HEK293 (cell line): ENCODE results near the gene ZNF175.

Source experiments
- CTCF ChIA-PET: fragments of 350-600 bp; formaldehyde crosslinking; extraction: SDS; loops from one replicate; lab custom pipeline; 2021; ENCODE audit warnings: antibody characterized with exemption; lab: Yijun Ruan, JAX
- POLR2A ChIA-PET: fragments of 300-600 bp; formaldehyde crosslinking; extraction: SDS; loops from one replicate; lab custom pipeline; 2020; ENCODE audit warnings: antibody characterized with exemption, inconsistent platforms; lab: Yijun Ruan, JAX
- H3K27ac ChIP-seq: fragments of 200-500 bp; sonication (Bioruptor generic); 2 replicates; pipeline ENCODE4 v1.5.1; 2014; ENCODE audit warnings: low read depth, low read length, control low read depth, inconsistent platforms; ENCODE audit errors: extremely low read depth
- H3K36me3 ChIP-seq, 2 experiments: fragments of 200-500 bp in 1 of 2; sonication (Bioruptor generic) in 1 of 2; 1 replicate in 1 of 2; 2 replicates in 1 of 2; pipeline ENCODE4 v1.5.1; 2014 to 2017; ENCODE audit warnings: inconsistent platforms in 2 of 2, low read length in 2 of 2; ENCODE audit not compliant: control insufficient read depth in 2 of 2, insufficient read depth in 1 of 2
- H3K4me1 ChIP-seq: fragments of 200-500 bp; sonication (Bioruptor generic); 2 replicates; pipeline ENCODE4 v1.5.1; 2014; ENCODE audit warnings: mild to moderate bottlenecking, low read length, inconsistent platforms; ENCODE audit not compliant: control insufficient read depth, insufficient read depth
- H3K4me3 ChIP-seq: 2 replicates; pipeline ENCODE4 v1.5.1; 2011; ENCODE audit warnings: low read depth, mild to moderate bottlenecking, control low read depth, low read length, moderate library complexity
- H3K9me3 ChIP-seq: fragments of 200-500 bp; sonication (Bioruptor generic); 2 replicates; pipeline ENCODE4 v1.5.1; 2014; ENCODE audit warnings: low read depth, low read length, inconsistent platforms; ENCODE audit not compliant: control insufficient read depth, insufficient read depth
- EGR2 ChIP-seq: fragments of 450-650 bp; formaldehyde crosslinking; IDR thresholded peaks from 2 replicates; pipeline ENCODE4 v1.5.1; 2016; ENCODE audit warnings: low read depth, missing biosample characterization, missing genetic modification characterization
- GLIS2 ChIP-seq: fragments of 450-650 bp; formaldehyde crosslinking; IDR thresholded peaks from 2 replicates; pipeline ENCODE4 v1.5.1; 2016; ENCODE audit warnings: missing biosample characterization, missing genetic modification characterization
- ZBTB17 ChIP-seq: fragments of 450-650 bp; formaldehyde crosslinking; IDR thresholded peaks from 2 replicates; pipeline ENCODE4 v1.5.1; 2016; ENCODE audit warnings: missing biosample characterization, missing genetic modification characterization
- ZFP69B ChIP-seq: fragments of 450-650 bp; formaldehyde crosslinking; IDR thresholded peaks from 2 replicates; pipeline ENCODE4 v1.5.1; 2016; ENCODE audit warnings: missing biosample characterization, missing genetic modification characterization
- ZNF138 ChIP-seq: fragments of 450-650 bp; formaldehyde crosslinking; IDR thresholded peaks from 2 replicates; pipeline ENCODE4 v1.5.1; 2016; ENCODE audit warnings: missing biosample characterization, missing genetic modification characterization, borderline replicate concordance
- ZNF2 ChIP-seq: fragments of 450-650 bp; formaldehyde crosslinking; IDR thresholded peaks from 2 replicates; pipeline ENCODE4 v1.5.1; 2016; ENCODE audit warnings: missing biosample characterization, missing genetic modification characterization
- ZNF292 ChIP-seq: fragments of 450-650 bp; formaldehyde crosslinking; IDR thresholded peaks from 2 replicates; pipeline ENCODE4 v1.5.1; 2016; ENCODE audit warnings: low read depth, missing biosample characterization, missing genetic modification characterization, borderline replicate concordance
- ZNF311 ChIP-seq: fragments of 450-650 bp; formaldehyde crosslinking; IDR thresholded peaks from 2 replicates; pipeline ENCODE4 v1.5.1; 2017; ENCODE audit warnings: missing biosample characterization, missing genetic modification characterization, borderline replicate concordance
- ZNF404 ChIP-seq: fragments of 450-650 bp; formaldehyde crosslinking; IDR thresholded peaks from 2 replicates; pipeline ENCODE4 v1.5.1; 2017; ENCODE audit warnings: missing biosample characterization, missing genetic modification characterization
- ZNF707 ChIP-seq: fragments of 450-650 bp; formaldehyde crosslinking; IDR thresholded peaks from 2 replicates; pipeline ENCODE4 v1.5.1; 2016; ENCODE audit warnings: missing biosample characterization, missing genetic modification characterization
- ZNF830 ChIP-seq: fragments of 450-650 bp; IDR thresholded peaks from 2 replicates; pipeline ENCODE4 v1.5.0; 2018; ENCODE audit warnings: missing biosample characterization, missing genetic modification characterization, low read depth, mild to moderate bottlenecking, moderate library complexity
- TF ChIP-seq, protein P1 (sequence below): sonication (generic); formaldehyde crosslinking; IDR thresholded peaks from 2 replicates; pipeline ENCODE4 v1.8.1; 2022; ENCODE audit warnings: mild to moderate bottlenecking, moderate library complexity, missing genetic modification reagents
- TF ChIP-seq, protein P2 (sequence below): fragments of 450-650 bp; formaldehyde crosslinking; IDR thresholded peaks from 2 replicates; pipeline ENCODE4 v1.5.1; 2017; ENCODE audit warnings: missing biosample characterization, missing genetic modification characterization
- TF ChIP-seq, protein P3 (sequence below): fragments of 450-650 bp; IDR thresholded peaks from 2 replicates; pipeline ENCODE4 v1.5.1; 2018; ENCODE audit warnings: missing biosample characterization, mild to moderate bottlenecking, missing genetic modification characterization
- TF ChIP-seq, protein P4 (sequence below): fragments of 450-650 bp; formaldehyde crosslinking; IDR thresholded peaks from 2 replicates; pipeline ENCODE4 v1.5.1; 2017; ENCODE audit warnings: missing biosample characterization, missing genetic modification characterization
- TF ChIP-seq, protein P5 (sequence below): fragments of 450-650 bp; formaldehyde crosslinking; IDR thresholded peaks from 2 replicates; pipeline ENCODE4 v1.5.1; 2016; ENCODE audit warnings: missing biosample characterization, missing genetic modification characterization
- TF ChIP-seq, protein P6 (sequence below): fragments of 450-650 bp; formaldehyde crosslinking; optimal IDR thresholded peaks from 2 replicates; pipeline ENCODE3; 2016; ENCODE audit warnings: missing biosample characterization, mild to moderate bottlenecking, missing genetic modification characterization
- TF ChIP-seq, protein P7 (sequence below): fragments of 450-650 bp; formaldehyde crosslinking; IDR thresholded peaks from 2 replicates; pipeline ENCODE4 v1.5.1; 2016; ENCODE audit warnings: missing biosample characterization, missing genetic modification characterization, borderline replicate concordance
- TF ChIP-seq, protein P8 (sequence below): fragments of 450-650 bp; formaldehyde crosslinking; IDR thresholded peaks from 2 replicates; pipeline ENCODE4 v1.5.1; 2016; ENCODE audit warnings: missing biosample characterization, missing genetic modification characterization

Gene ZNF175

DNA sequence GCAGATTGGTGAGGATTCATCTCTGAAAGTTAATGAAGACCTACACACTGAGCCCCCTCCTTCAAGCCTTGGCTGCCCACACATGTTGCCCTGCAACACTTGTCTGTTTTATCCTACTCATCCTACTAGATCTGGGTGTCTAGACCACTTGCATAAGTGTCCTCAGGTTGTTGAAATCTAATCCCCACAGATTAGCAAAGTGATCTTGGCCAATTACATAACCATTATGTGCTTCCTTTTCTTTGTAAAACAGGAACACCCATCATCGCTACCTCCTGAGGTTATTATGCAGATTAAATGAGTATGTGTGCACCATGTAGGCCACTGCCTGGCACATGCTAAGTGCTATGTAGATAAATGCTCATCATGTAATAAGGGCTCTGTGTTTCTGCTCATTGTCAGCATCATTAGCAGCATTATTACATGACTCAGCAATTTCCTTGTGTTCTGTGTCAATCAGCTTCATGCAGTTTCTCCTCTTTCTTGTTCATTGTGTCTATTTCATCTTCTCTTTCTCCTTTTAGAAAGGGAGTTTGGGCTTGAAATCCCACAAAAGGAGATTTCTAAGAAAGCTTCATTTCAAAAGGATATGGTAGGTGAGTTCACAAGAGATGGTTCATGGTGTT is 15.1 kb downstream of the ZNF175 start (continued):
- TF ChIP-seq, protein P1, sequence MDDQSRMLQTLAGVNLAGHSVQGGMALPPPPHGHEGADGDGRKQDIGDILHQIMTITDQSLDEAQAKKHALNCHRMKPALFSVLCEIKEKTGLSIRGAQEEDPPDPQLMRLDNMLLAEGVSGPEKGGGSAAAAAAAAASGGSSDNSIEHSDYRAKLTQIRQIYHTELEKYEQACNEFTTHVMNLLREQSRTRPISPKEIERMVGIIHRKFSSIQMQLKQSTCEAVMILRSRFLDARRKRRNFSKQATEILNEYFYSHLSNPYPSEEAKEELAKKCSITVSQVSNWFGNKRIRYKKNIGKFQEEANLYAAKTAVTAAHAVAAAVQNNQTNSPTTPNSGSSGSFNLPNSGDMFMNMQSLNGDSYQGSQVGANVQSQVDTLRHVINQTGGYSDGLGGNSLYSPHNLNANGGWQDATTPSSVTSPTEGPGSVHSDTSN (CRISPR knock-in tag): no peak
- TF ChIP-seq, protein P2, sequence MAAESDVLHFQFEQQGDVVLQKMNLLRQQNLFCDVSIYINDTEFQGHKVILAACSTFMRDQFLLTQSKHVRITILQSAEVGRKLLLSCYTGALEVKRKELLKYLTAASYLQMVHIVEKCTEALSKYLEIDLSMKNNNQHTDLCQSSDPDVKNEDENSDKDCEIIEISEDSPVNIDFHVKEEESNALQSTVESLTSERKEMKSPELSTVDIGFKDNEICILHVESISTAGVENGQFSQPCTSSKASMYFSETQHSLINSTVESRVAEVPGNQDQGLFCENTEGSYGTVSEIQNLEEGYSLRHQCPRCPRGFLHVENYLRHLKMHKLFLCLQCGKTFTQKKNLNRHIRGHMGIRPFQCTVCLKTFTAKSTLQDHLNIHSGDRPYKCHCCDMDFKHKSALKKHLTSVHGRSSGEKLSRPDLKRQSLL (tag by site-specific recombination): no peak

DNA sequence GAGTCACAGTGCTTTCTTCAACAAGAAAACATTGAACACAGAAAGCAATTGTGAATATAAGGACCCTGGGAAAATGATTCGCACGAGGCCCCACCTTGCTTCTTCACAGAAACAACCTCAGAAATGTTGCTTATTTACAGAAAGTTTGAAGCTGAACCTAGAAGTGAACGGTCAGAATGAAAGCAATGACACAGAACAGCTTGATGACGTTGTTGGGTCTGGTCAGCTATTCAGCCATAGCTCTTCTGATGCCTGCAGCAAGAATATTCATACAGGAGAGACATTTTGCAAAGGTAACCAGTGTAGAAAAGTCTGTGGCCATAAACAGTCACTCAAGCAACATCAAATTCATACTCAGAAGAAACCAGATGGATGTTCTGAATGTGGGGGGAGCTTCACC is 15.7 kb downstream of the ZNF175 start:
- TF ChIP-seq GLIS2 (tag by site-specific recombination): no peak
- no peak for TF ChIP-seq ZNF707 (tag by site-specific recombination)
- no peak for TF ChIP-seq ZNF2 (tag by site-specific recombination)
- TF ChIP-seq, protein P3, sequence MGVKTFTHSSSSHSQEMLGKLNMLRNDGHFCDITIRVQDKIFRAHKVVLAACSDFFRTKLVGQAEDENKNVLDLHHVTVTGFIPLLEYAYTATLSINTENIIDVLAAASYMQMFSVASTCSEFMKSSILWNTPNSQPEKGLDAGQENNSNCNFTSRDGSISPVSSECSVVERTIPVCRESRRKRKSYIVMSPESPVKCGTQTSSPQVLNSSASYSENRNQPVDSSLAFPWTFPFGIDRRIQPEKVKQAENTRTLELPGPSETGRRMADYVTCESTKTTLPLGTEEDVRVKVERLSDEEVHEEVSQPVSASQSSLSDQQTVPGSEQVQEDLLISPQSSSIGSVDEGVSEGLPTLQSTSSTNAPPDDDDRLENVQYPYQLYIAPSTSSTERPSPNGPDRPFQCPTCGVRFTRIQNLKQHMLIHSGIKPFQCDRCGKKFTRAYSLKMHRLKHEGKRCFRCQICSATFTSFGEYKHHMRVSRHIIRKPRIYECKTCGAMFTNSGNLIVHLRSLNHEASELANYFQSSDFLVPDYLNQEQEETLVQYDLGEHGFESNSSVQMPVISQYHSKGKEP (tag by site-specific recombination): no peak
- TF ChIP-seq ZFP69B (tag by site-specific recombination): no peak
- TF ChIP-seq ZNF138 (tag by site-specific recombination): no peak
- no peak for TF ChIP-seq ZNF292 (tag by site-specific recombination)
- TF ChIP-seq ZNF830 (tag by site-specific recombination): no peak
- no peak for TF ChIP-seq EGR2 (tag by site-specific recombination)
- no peak for TF ChIP-seq ZNF404
- TF ChIP-seq, protein P4, sequence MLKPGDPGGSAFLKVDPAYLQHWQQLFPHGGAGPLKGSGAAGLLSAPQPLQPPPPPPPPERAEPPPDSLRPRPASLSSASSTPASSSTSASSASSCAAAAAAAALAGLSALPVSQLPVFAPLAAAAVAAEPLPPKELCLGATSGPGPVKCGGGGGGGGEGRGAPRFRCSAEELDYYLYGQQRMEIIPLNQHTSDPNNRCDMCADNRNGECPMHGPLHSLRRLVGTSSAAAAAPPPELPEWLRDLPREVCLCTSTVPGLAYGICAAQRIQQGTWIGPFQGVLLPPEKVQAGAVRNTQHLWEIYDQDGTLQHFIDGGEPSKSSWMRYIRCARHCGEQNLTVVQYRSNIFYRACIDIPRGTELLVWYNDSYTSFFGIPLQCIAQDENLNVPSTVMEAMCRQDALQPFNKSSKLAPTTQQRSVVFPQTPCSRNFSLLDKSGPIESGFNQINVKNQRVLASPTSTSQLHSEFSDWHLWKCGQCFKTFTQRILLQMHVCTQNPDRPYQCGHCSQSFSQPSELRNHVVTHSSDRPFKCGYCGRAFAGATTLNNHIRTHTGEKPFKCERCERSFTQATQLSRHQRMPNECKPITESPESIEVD (tag by site-specific recombination): no peak
- TF ChIP-seq, protein P5, sequence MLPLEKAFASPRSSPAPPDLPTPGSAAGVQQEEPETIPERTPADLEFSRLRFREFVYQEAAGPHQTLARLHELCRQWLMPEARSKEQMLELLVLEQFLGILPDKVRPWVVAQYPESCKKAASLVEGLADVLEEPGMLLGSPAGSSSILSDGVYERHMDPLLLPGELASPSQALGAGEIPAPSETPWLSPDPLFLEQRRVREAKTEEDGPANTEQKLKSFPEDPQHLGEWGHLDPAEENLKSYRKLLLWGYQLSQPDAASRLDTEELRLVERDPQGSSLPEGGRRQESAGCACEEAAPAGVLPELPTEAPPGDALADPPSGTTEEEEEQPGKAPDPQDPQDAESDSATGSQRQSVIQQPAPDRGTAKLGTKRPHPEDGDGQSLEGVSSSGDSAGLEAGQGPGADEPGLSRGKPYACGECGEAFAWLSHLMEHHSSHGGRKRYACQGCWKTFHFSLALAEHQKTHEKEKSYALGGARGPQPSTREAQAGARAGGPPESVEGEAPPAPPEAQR (tag by site-specific recombination): no peak
- TF ChIP-seq, protein P6, sequence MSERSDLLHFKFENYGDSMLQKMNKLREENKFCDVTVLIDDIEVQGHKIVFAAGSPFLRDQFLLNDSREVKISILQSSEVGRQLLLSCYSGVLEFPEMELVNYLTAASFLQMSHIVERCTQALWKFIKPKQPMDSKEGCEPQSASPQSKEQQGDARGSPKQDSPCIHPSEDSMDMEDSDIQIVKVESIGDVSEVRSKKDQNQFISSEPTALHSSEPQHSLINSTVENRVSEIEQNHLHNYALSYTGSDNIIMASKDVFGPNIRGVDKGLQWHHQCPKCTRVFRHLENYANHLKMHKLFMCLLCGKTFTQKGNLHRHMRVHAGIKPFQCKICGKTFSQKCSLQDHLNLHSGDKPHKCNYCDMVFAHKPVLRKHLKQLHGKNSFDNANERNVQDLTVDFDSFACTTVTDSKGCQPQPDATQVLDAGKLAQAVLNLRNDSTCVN (tag by site-specific recombination): no peak
- TF ChIP-seq, protein P7, sequence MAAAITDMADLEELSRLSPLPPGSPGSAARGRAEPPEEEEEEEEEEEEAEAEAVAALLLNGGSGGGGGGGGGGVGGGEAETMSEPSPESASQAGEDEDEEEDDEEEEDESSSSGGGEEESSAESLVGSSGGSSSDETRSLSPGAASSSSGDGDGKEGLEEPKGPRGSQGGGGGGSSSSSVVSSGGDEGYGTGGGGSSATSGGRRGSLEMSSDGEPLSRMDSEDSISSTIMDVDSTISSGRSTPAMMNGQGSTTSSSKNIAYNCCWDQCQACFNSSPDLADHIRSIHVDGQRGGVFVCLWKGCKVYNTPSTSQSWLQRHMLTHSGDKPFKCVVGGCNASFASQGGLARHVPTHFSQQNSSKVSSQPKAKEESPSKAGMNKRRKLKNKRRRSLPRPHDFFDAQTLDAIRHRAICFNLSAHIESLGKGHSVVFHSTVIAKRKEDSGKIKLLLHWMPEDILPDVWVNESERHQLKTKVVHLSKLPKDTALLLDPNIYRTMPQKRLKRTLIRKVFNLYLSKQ (tag by site-specific recombination): no peak
- no peak for TF ChIP-seq ZNF311 (tag by site-specific recombination)
- no peak for TF ChIP-seq ZBTB17
- TF ChIP-seq, protein P8, sequence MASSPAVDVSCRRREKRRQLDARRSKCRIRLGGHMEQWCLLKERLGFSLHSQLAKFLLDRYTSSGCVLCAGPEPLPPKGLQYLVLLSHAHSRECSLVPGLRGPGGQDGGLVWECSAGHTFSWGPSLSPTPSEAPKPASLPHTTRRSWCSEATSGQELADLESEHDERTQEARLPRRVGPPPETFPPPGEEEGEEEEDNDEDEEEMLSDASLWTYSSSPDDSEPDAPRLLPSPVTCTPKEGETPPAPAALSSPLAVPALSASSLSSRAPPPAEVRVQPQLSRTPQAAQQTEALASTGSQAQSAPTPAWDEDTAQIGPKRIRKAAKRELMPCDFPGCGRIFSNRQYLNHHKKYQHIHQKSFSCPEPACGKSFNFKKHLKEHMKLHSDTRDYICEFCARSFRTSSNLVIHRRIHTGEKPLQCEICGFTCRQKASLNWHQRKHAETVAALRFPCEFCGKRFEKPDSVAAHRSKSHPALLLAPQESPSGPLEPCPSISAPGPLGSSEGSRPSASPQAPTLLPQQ (tag by site-specific recombination): no peak
- Histone ChIP-seq H3K4me1 (no peaks in the 10 kb centered on the region), H3K9me3 (no peaks in the 10 kb centered on the region), H3K36me3 (peaks cover 14 to 58% of the 10 kb centered on the region in 2 experiments), H3K4me3 (no peak overlapping the region), H3K27ac (no peak overlapping the region)
- POLR2A ChIA-PET: no interaction called here
- CTCF ChIA-PET: interaction anchor here (0.6 to 0.7 kb wide), 2 partner anchors 14 to 25 kb away, joined by 3 to 4 read pairs; no protein-coding TSS in a partner anchor
